ENCODE results near the gene SRSF4. TPM values are rescaled to one million over a fixed set of nuclear protein-coding genes. Genes with fewer than 3 reads are reported as not detected.

The SRSF4 gene
- total and polyA plus RNA-seq, 9 of the 15 experiments (the other 6 are each of a cell fraction or from before 2014, with no cell fraction given) = 15.9 to 132 (median 82.0) TPM

GRCh38 chr1:29201595-29202051 lies 19.9 kb upstream of the SRSF4 start:
- POLR2A ChIA-PET = interaction anchor here (0.7 to 2.7 kb wide), 6 partner anchors 19 to 553 kb away, joined by 3 to 21 read pairs (median 5); partner anchors contain the start of genes RNU11 and SRSF4
- intact Hi-C loops (cut with micrococcal nuclease) = loop anchor here (1.0 to 5.0 kb wide), 6 partner anchors 20 to 554 kb away; partner anchors contain the start of genes RNU11 and SRSF4
- DNase-seq (ENCODE audit: extremely low read depth in 1 of 4, low spot score in 3 of 4) (no peak), FAIRE-seq (no peak), ATAC-seq (no peak)
- H2AFZ ChIP-seq (ENCODE audit: low read depth, low read length) = no peak overlapping the region
- H3K9me1 ChIP-seq (ENCODE audit: control insufficient read depth, insufficient read depth, low read length) = no peaks in the 10 kb centered on the region
- H3K27me3 ChIP-seq (ENCODE audit: control insufficient read depth in 2 of 2, insufficient read depth in 2 of 2, low read length in 2 of 2) = no peaks in the 10 kb centered on the region
- no peak overlapping the region for H3K4me2 ChIP-seq (ENCODE audit: insufficient read depth, low read length)
- no peaks in the 10 kb centered on the region for H4K20me1 ChIP-seq (replicated peaks; ENCODE audit: control insufficient read depth, insufficient read depth, low read length)
- in situ Hi-C loops (cut with MboI) = loop anchor here (5.0 kb wide), 1 partner anchor 164 kb away; no protein-coding TSS in a partner anchor
- H3K4me3 ChIP-seq = no peak overlapping the region
- H3K9me3 ChIP-seq (replicated peaks; ENCODE audit: control insufficient read depth, insufficient read depth, low read depth, low read length) = no peaks in the 10 kb centered on the region
- no TSS peak for BruUV-seq (replicated peaks)
- H3K79me2 ChIP-seq (ENCODE audit: control insufficient read depth, insufficient read depth, low read length) = no peaks in the 10 kb centered on the region
- TF ChIP-seq ZNF134 (CRISPR knock-in tag; conservative IDR thresholded peaks at IDR 0.05) = no peak
- TF ChIP-seq NFE2 (IDR thresholded peaks at IDR 0.05; ENCODE audit: low read depth) = 0 out of 2 replicates have a peak, but pooled peaks have one; percentile 25
- 0 out of 2 replicates have a peak, but pooled peaks have one; percentile 36 for TF ChIP-seq ZBTB1 (CRISPR knock-in tag; IDR thresholded peaks at IDR 0.05; ENCODE audit: borderline replicate concordance, low read depth)
- TF ChIP-seq KAT7 (CRISPR knock-in tag; IDR thresholded peaks at IDR 0.05; ENCODE audit: borderline replicate concordance) = 0 out of 2 replicates have a peak, but pooled peaks have one; percentile 70
- TF ChIP-seq RERE (CRISPR knock-in tag; IDR thresholded peaks at IDR 0.05; ENCODE audit: borderline replicate concordance) = 0 out of 2 replicates have a peak, but pooled peaks have one; percentile 65
- no peak for TF ChIP-seq STAG1 (CRISPR knock-in tag; IDR thresholded peaks at IDR 0.05; ENCODE audit: borderline replicate concordance)
- 86% methylated on average over 6 of the region's 6 CpGs for WGBS (ENCODE audit: insufficient coverage, low coverage, missing lambda C conversion rate)
- H3K9ac ChIP-seq (ENCODE audit: insufficient read depth in 1 of 2, low read depth in 2 of 2, low read length in 2 of 2) = peak overlapping the region; percentile 55 to 57; a peak in 2 of 4 replicates
- peak overlapping the region; percentile 78; the same call in 2 of the 3 replicates for H3K27ac ChIP-seq (ENCODE audit: extremely low read depth, low read depth, low read length)
- peaks cover 20 to 21% of the 10 kb centered on the region in 2 experiments for H3K4me1 ChIP-seq (replicated peaks in 1 of 2; ENCODE audit: control insufficient read depth in 2 of 2, insufficient read depth in 2 of 2, low read length in 2 of 2)
- CTCF ChIA-PET (ENCODE audit: low intra/inter-chr PET ratio) = interaction anchor here (1.1 to 3.8 kb wide), 3 partner anchors 20 to 417 kb away, joined by 4 to 35 read pairs (median 9); partner anchors contain the start of gene SRSF4
- H3K36me3 ChIP-seq (ENCODE audit: control insufficient read depth, insufficient read depth, low read length) = peaks cover 90% of the 10 kb centered on the region

Measured in K562 (cell line).